Heart right ventricle (tissue), 16 donors: Measurements from ENCODE around the gene ZNF25. TPM values are rescaled to one million over a fixed set of nuclear protein-coding genes. Genes with fewer than 3 reads are reported as not detected.
A peak's percentile ranks its signal among the peaks of the same experiment; 100 is the strongest.
"Not testable (repeated sequence)": the region's sequence is repeated elsewhere in the genome, so short reads cannot be mapped to it uniquely, and the experiment has no call there.

ENCODE experiments used
- ATAC-seq, 8 donors: fragments of 200-7000 bp; cut with Tn5 transposase; one replicate each; pipeline ENCODE4 v1.9.1; 2020; ENCODE audit warnings: mild to moderate bottlenecking in 8 of 8, moderate library complexity in 8 of 8, moderate number of reproducible peaks in 1 of 8
- DNase-seq, 2 donors: peaks; one replicate each; pipeline ENCODE4 v3.0.0-alpha.2; 2020
- H3K27ac ChIP-seq, 10 donors: fragments of 200-600 bp; sonication (generic) in 2 of 10; one replicate each; pipeline versions ENCODE4 v1.5.0 to v1.8.0; 2020 to 2022; ENCODE audit warnings: mild to moderate bottlenecking in 3 of 10
- H3K27me3 ChIP-seq, 7 donors: fragments of 200-600 bp; one replicate each; pipeline ENCODE4 v1.8.0; 2021 to 2022; ENCODE audit warnings: mild to moderate bottlenecking in 2 of 7
- H3K36me3 ChIP-seq, 9 donors: fragments of 200-600 bp; sonication (generic) in 1 of 9; one replicate each; pipeline versions ENCODE4 v1.5.0 to v1.8.0; 2020 to 2022; ENCODE audit warnings: mild to moderate bottlenecking in 2 of 9
- H3K4me1 ChIP-seq, 9 donors: fragments of 200-600 bp; sonication (generic) in 1 of 9; one replicate each; pipeline versions ENCODE4 v1.5.0 to v1.8.0; 2020 to 2022; ENCODE audit warnings: mild to moderate bottlenecking in 4 of 9
- H3K4me3 ChIP-seq, 10 donors: fragments of 200-600 bp; sonication (generic) in 2 of 10; one replicate each; pipeline versions ENCODE4 v1.5.0 to v1.8.0; 2020 to 2022; ENCODE audit warnings: mild to moderate bottlenecking in 7 of 10, moderate library complexity in 2 of 10
- H3K9me3 ChIP-seq, 11 donors: fragments of 200-600 bp in 10 of 11; sonication (generic) in 2 of 11; one replicate each; pipeline versions ENCODE4 v1.5.0 to v1.8.0; 2013 to 2022; ENCODE audit warnings: mild to moderate bottlenecking in 2 of 11, control low read depth in 1 of 11, moderate library complexity in 1 of 11
- CTCF ChIP-seq, 9 donors: fragments of 200-600 bp; sonication (generic) in 2 of 9; IDR thresholded peaks; one replicate each; pipeline versions ENCODE4 v1.5.0 to v1.8.0; 2021 to 2022; ENCODE audit warnings: antibody characterized with exemption in 9 of 9, mild to moderate bottlenecking in 5 of 9, moderate library complexity in 1 of 9
- WGBS, 2 donors: extraction: QIAGEN DNeasy Blood & Tissue Kit; methylation state at CpG; one replicate each; pipeline ENCODE4 v1.1.7; 2013; ENCODE audit warnings: inconsistent platforms in 1 of 2; 5-methylcytosine and 5-hydroxymethylcytosine counted together
- intact Hi-C, 10 donors: fragments of 100-400 bp; cut with DNase I; formaldehyde crosslinking; loops; one replicate each; pipeline versions ENCODE4 v1.11.1 to v1.14.2; 2022
- polyA plus RNA-seq, 2 donors: library from polyadenylated mRNA; stranded (reverse); fragments of 200-250 nt; gene quantifications; one replicate each; pipeline ENCODE4 v1.2.3, GENCODE V29; 2013
- total RNA-seq, 10 donors: library from RNA; stranded (reverse); fragmentation: NEBNext Ultra II Directional in 3 of 10; extraction: Animal tissue kit (Norgen Biotek cat#: 25700) in 3 of 10; gene quantifications; one replicate each; pipeline versions ENCODE4 v1.2.1 to v1.2.4, GENCODE V29; 2021 to 2023
- donor health status: Arrhythmogenic right ventricular cardiomyopathy.
- donor health status: ischemic (EF 13 %, LVEDD 7.1; RV severe dilation, severe dysfunction).
- donor health status: healthy with polysubstance abuse.
- donor health status: DM: no; HTN: yes; CAD: no.
- donor health status: DM: no; HTN: no; CAD: no.
- donor health status: ischemic (EF 25% LVEDD 6.9; RV normal size, moderate dysfunction).
- donor health status: ischemic (EF 25% LVEDD 5.7; RV mildly dilated, moderate dysfunction).
- donor health status: healthy.
- donor health status: DM: yes; HTN: yes; CAD: no.
- donor health status: Ischemic cardiomyopathy.
- donor health status: ischemic (EF 35%, LVEDD 5.7; RV mildly dilated, moderate dysfunction).
- donor health status: nonischemic (EF 11% LVEDD 7.7; RV severe dilation, severe dysfunction).
- donor health status: DM: yes; HTN: yes; CAD: no.
- donor health status: PGD.
- donor health status: ischemic (EF 29% LVEDD 5.4; RV normal size, mild dysfunction).
- donor health status: nonischemic (EF 23%, LVEDD 6.1; RV moderate dilation, normal function).

Gene ZNF25
- total and polyA plus RNA-seq, 12 donors: 4.1 to 22.9 (median 18.9) TPM

DNA sequence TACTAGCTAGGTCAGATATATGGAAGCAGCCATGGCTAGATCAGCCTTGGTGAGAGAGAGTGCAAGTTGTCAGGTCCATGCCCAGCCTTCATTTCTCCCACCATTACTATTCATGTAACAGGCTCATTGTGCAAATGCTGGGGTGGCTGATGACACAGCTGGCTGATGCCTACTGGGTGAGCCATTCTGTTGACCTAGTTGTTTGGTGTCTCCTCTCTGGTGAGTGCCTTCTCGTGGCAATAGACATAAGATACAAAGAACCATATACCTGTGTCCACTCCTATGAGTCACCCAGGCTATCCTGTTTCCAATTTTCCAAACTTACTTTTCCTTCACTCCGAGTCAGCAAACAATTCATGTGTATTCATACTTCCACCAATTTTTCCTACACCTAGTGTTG, 46.0 kb downstream of the ZNF25 start:
- no peak for TF ChIP-seq CTCF (IDR thresholded peaks at IDR 0.05)
- 49 to 69% methylated on average over 2 of the region's 2 CpGs for WGBS, 2 donors
- no peaks in the 10 kb centered on the region for H3K27me3 ChIP-seq
- intact Hi-C loops: loop anchor here in 1 of 10 donors (10.0 kb wide), 1 partner anchor 46 kb away; no protein-coding TSS in a partner anchor
- no peaks in the 10 kb centered on the region for H3K36me3 ChIP-seq
- DNase-seq (no peak), ATAC-seq (no peak)
- no peak overlapping the region for H3K4me3 ChIP-seq
- H3K4me1 ChIP-seq: no peaks in the 10 kb centered on the region
- no peak overlapping the region for H3K27ac ChIP-seq
- H3K9me3 ChIP-seq: peaks cover 0 to 2% (median 0%) of the 10 kb centered on the region in 11 donors

DNA sequence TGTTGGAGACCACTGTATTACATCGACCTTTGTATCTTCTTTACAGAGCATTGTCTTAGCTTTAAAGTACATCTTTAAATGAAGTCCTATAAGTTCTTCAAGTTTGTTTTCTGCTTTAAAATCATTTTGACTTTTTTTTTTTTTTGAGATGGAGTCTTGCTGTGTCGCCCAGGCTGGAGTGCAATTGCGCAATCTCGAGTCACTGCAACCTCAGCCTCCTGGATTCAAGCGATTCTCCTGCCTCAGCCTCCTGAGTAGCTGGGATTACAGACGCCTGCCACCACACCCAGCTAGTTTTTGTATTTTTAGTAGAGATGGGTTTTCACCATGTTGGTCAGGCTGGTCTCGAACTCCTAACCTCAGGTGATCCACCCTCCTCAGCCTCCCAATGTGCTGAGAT, 68.3 kb downstream of the ZNF25 start:
- WGBS, 2 donors: 74 to 84% methylated on average over 7 of the region's 7 CpGs
- peaks cover 0 to 13% (median 0%) of the 10 kb centered on the region in 11 donors for H3K9me3 ChIP-seq
- intact Hi-C loops, H3K27ac ChIP-seq, DNase-seq, H3K36me3 ChIP-seq, H3K4me3 ChIP-seq, ATAC-seq, H3K4me1 ChIP-seq, H3K27me3 ChIP-seq: not testable (repeated sequence)

DNA sequence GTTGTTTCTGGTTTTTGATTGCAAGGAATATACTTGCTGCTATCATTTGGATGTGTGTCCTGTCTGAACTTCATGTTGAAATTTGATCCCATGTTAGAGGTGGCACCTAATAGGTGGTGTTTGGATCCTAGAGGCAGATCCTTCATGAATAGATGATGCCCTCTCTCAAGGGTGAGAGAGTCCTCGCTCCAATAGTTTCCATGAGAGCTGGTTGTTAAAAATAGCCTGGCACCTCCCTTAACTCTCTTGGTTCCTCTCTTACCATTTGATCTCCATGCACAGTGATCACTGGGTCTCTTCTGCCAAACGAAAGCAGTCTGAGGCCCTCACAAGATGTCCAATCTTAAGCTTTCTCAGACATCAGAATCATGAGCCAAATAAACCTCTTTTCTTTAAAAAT, 70.1 kb downstream of the ZNF25 start:
- H3K27ac ChIP-seq: no peak overlapping the region
- no peaks in the 10 kb centered on the region for H3K27me3 ChIP-seq
- ATAC-seq (peak in 1 of 8 donors; percentile 56), DNase-seq (no peak)
- TF ChIP-seq CTCF (IDR thresholded peaks at IDR 0.05): no peak
- no peak overlapping the region for H3K4me3 ChIP-seq
- no peaks in the 10 kb centered on the region for H3K36me3 ChIP-seq
- H3K9me3 ChIP-seq: peaks cover 0 to 18% (median 0%) of the 10 kb centered on the region in 11 donors
- intact Hi-C loops: no loop called here
- WGBS, 2 donors: 31 to 43% methylated on average over 2 of the region's 2 CpGs
- H3K4me1 ChIP-seq: no peaks in the 10 kb centered on the region

Other genes with a start within 250 kb of the ZNF25 start
- gene ZNF248, start 119.0 kb downstream of the ZNF25 start, total RNA-seq: 10 to 100 TPM in 4 of 10 donors, 1 to 10 TPM in 6; 7.4 to 13.9 (median 9.1) TPM
- 1 to 10 TPM; 3.8 to 8.6 TPM for gene ZNF248, start 119.0 kb downstream of the ZNF25 start, polyA plus RNA-seq
- 10 to 100 TPM; 16.8 to 27.7 (median 23.2) TPM for gene ZNF33A, start 34.0 kb upstream of the ZNF25 start, total RNA-seq
- 10 to 100 TPM in 1 of 2 donors, 1 to 10 TPM in 1; 5.6 to 10.8 TPM for gene ZNF33A, start 34.0 kb upstream of the ZNF25 start, polyA plus RNA-seq
- gene ZNF37A, start 117.7 kb upstream of the ZNF25 start, total RNA-seq: 1 to 10 TPM; 6.7 to 9.2 (median 7.4) TPM
- 1 to 10 TPM; 2.8 to 6.6 TPM for gene ZNF37A, start 117.7 kb upstream of the ZNF25 start, polyA plus RNA-seq